HL-60 (cell line): ENCODE measurements around the gene MAFG.

Experiments
- CTCF ChIP-seq: IDR thresholded peaks from one replicate; pipeline ENCODE4 v1.5.1; 2011; ENCODE audit warnings: low read length, control low read depth, inconsistent platforms; ENCODE audit not compliant: insufficient read depth
- POLR2AphosphoS5 ChIP-seq: IDR thresholded peaks from 2 replicates; pipeline ENCODE4 v1.6.1; 2012; ENCODE audit warnings: low read depth
- TF ChIP-seq, protein P1 (sequence below): IDR thresholded peaks from 2 replicates; pipeline ENCODE4 v1.6.1; 2012; ENCODE audit warnings: low read depth; ENCODE audit not compliant: insufficient replicate concordance

GRCh38 chr17:81968396-81968745 lies 40.8 kb upstream of the MAFG start:
- no peak for TF ChIP-seq CTCF
- no peak for TF ChIP-seq POLR2AphosphoS5
- TF ChIP-seq, protein P1, sequence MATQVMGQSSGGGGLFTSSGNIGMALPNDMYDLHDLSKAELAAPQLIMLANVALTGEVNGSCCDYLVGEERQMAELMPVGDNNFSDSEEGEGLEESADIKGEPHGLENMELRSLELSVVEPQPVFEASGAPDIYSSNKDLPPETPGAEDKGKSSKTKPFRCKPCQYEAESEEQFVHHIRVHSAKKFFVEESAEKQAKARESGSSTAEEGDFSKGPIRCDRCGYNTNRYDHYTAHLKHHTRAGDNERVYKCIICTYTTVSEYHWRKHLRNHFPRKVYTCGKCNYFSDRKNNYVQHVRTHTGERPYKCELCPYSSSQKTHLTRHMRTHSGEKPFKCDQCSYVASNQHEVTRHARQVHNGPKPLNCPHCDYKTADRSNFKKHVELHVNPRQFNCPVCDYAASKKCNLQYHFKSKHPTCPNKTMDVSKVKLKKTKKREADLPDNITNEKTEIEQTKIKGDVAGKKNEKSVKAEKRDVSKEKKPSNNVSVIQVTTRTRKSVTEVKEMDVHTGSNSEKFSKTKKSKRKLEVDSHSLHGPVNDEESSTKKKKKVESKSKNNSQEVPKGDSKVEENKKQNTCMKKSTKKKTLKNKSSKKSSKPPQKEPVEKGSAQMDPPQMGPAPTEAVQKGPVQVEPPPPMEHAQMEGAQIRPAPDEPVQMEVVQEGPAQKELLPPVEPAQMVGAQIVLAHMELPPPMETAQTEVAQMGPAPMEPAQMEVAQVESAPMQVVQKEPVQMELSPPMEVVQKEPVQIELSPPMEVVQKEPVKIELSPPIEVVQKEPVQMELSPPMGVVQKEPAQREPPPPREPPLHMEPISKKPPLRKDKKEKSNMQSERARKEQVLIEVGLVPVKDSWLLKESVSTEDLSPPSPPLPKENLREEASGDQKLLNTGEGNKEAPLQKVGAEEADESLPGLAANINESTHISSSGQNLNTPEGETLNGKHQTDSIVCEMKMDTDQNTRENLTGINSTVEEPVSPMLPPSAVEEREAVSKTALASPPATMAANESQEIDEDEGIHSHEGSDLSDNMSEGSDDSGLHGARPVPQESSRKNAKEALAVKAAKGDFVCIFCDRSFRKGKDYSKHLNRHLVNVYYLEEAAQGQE = no peak
